SIG-M5 (cell line): ENCODE measurements around the gene ANKUB1.

Source experiments
- DNase-seq: peaks from one replicate; lab custom pipeline; 2025; lab: John Stamatoyannopoulos, UW

ANKUB1 gene

GRCh38 chr3:149808209-149808829 is 16.0 kb upstream of the ANKUB1 start:
- DNase-seq = no peak

- no peak for DNase-seq
These were observed 13.9 kb upstream of the ANKUB1 start for GRCh38 chr3:149806171-149806778.

- no peak for DNase-seq
These were observed 9.3 kb upstream of the ANKUB1 start for GRCh38 chr3:149801639-149802038.

GRCh38 chr3:149801195-149801594 is 8.8 kb upstream of the ANKUB1 start:
- no peak for DNase-seq

- DNase-seq = no peak
These were observed 8.3 kb upstream of the ANKUB1 start for GRCh38 chr3:149800693-149801092.

- DNase-seq = no peak
These were observed 3.7 kb upstream of the ANKUB1 start for GRCh38 chr3:149796026-149796425.

- DNase-seq = no peak
These were observed 1.7 kb downstream of the ANKUB1 start for GRCh38 chr3:149790698-149791097.

- no peak for DNase-seq
These were observed 2.1 kb downstream of the ANKUB1 start for GRCh38 chr3:149790268-149790667.

GRCh38 chr3:149784064-149784704 is 8.2 kb downstream of the ANKUB1 start:
- no peak for DNase-seq

GRCh38 chr3:149783576-149783975 is 8.8 kb downstream of the ANKUB1 start:
- DNase-seq = peak; percentile 39

GRCh38 chr3:149781741-149782140 is 10.6 kb downstream of the ANKUB1 start:
- DNase-seq = no peak

GRCh38 chr3:149781211-149781610 is 11.1 kb downstream of the ANKUB1 start:
- DNase-seq = no peak

- DNase-seq = no peak
These were observed 14.7 kb downstream of the ANKUB1 start for GRCh38 chr3:149777414-149778214.

GRCh38 chr3:149776170-149776569 is 16.2 kb downstream of the ANKUB1 start:
- no peak for DNase-seq

GRCh38 chr3:149772861-149773260 is 19.5 kb downstream of the ANKUB1 start:
- DNase-seq = no peak

- DNase-seq = no peak
These were observed 20.6 kb downstream of the ANKUB1 start for GRCh38 chr3:149771652-149772271.

- no peak for DNase-seq
These were observed 22.1 kb downstream of the ANKUB1 start for GRCh38 chr3:149770246-149770645.

GRCh38 chr3:149768704-149769103 is 23.6 kb downstream of the ANKUB1 start:
- no peak for DNase-seq

GRCh38 chr3:149767720-149768119 is 24.6 kb downstream of the ANKUB1 start:
- DNase-seq = no peak

- DNase-seq = no peak
These were observed 26.5 kb downstream of the ANKUB1 start for GRCh38 chr3:149765762-149766334.

- no peak for DNase-seq
These were observed 28.1 kb downstream of the ANKUB1 start for GRCh38 chr3:149764302-149764701.
